Muscle layer of duodenum (tissue), 2 donors: ENCODE data around the gene PRKX.
"Not testable (repeated sequence)": the region's sequence is repeated elsewhere in the genome, so short reads cannot be mapped to it uniquely, and the experiment has no call there.

Source experiments
- H3K27ac ChIP-seq: one replicate; pipeline ENCODE4 v1.7.0; 2013; ENCODE audit warnings: mild to moderate bottlenecking, low read length
- H3K27me3 ChIP-seq: one replicate; pipeline ENCODE4 v1.7.0; 2013; ENCODE audit warnings: low read depth, mild to moderate bottlenecking, control low read depth, low read length
- H3K36me3 ChIP-seq, 2 donors: one replicate each; pipeline ENCODE4 v1.7.0; 2013; ENCODE audit warnings: low read length in 2 of 2, control low read depth in 1 of 2, mild to moderate bottlenecking in 1 of 2; ENCODE audit not compliant: insufficient read depth in 2 of 2, control insufficient read depth in 1 of 2
- H3K4me1 ChIP-seq, 2 donors: one replicate each; pipeline ENCODE4 v1.7.0; 2013; ENCODE audit warnings: low read length in 2 of 2, mild to moderate bottlenecking in 2 of 2, control low read depth in 1 of 2, moderate library complexity in 1 of 2; ENCODE audit not compliant: insufficient read depth in 2 of 2, control insufficient read depth in 1 of 2
- H3K4me3 ChIP-seq, 2 donors: one replicate each; pipeline ENCODE4 v1.7.0; 2013; ENCODE audit warnings: low read length in 2 of 2, low read depth in 1 of 2, mild to moderate bottlenecking in 1 of 2
- H3K9me3 ChIP-seq, 2 donors: one replicate each; pipeline ENCODE4 v1.7.0; 2013; ENCODE audit warnings: low read length in 2 of 2, control low read depth in 1 of 2, mild to moderate bottlenecking in 1 of 2; ENCODE audit not compliant: control insufficient read depth in 1 of 2
- donor health status: healthy.

The PRKX gene

GRCh38 chrX:3560010-3560409 is 153.4 kb downstream of the PRKX start:
- H3K36me3 ChIP-seq = not testable (repeated sequence)

More at GRCh38 chrX:3560010-3560409, 153.4 kb downstream of the PRKX start:
- H3K4me1 ChIP-seq, H3K4me3 ChIP-seq, H3K27ac ChIP-seq, H3K27me3 ChIP-seq, H3K9me3 ChIP-seq: not testable (repeated sequence)
